Stomach (tissue), 9 donors: ENCODE results near the gene TMIGD1. TPM values are rescaled to one million over a fixed set of nuclear protein-coding genes. Genes with fewer than 3 reads are reported as not detected.

ENCODE experiments used
- DNase-seq, 2 donors: peaks; one replicate each; pipeline versions ENCODE4 v3.0.0 to v3.0.0-alpha.2; 2013 to 2019
- H3K27ac ChIP-seq, 5 donors: fragments of 200-600 bp in 4 of 5; sonication (generic) in 4 of 5; one replicate each; pipeline ENCODE4 v1.5.1; 2013 to 2019; ENCODE audit warnings: mild to moderate bottlenecking in 1 of 5, moderate library complexity in 1 of 5
- H3K27me3 ChIP-seq, 3 donors: fragments of 200-600 bp; sonication (generic); one replicate each; pipeline ENCODE4 v1.5.1; 2017 to 2019; ENCODE audit warnings: mixed run types in 1 of 3
- H3K36me3 ChIP-seq, 4 donors: fragments of 200-600 bp; sonication (generic); 1 replicate in 3 of 4; 2 replicates in 1 of 4; pipeline ENCODE4 v1.5.1; 2016 to 2019
- H3K4me1 ChIP-seq, 4 donors: fragments of 200-600 bp; sonication (generic); one replicate each; pipeline ENCODE4 v1.5.1; 2016 to 2019
- H3K4me3 ChIP-seq, 4 donors: fragments of 200-600 bp; sonication (generic) in 3 of 4; one replicate each; pipeline ENCODE4 v1.5.1; 2016 to 2019; ENCODE audit warnings: mild to moderate bottlenecking in 1 of 4
- H3K9me3 ChIP-seq, 4 donors: fragments of 200-600 bp; sonication (generic); one replicate each; pipeline ENCODE4 v1.5.1; 2016 to 2019
- CTCF ChIP-seq, 7 experiments: fragments of 450-650 bp in 4 of 7; fragments of 200-600 bp in 3 of 7; sonication (generic) in 3 of 7; IDR thresholded peaks; one replicate each; pipeline ENCODE4 v1.5.1; 2016 to 2019; ENCODE audit warnings: antibody characterized with exemption in 7 of 7, control low read depth in 2 of 7, mild to moderate bottlenecking in 1 of 7
- EP300 ChIP-seq: sonication (generic); formaldehyde crosslinking; IDR thresholded peaks from one replicate; pipeline ENCODE4 v1.6.1; 2017; ENCODE audit warnings: antibody characterized with exemption
- POLR2A ChIP-seq, 4 donors: fragments of 450-650 bp; IDR thresholded peaks; one replicate each; pipeline ENCODE4 v1.6.1; 2016; ENCODE audit warnings: antibody characterized with exemption in 4 of 4, control low read depth in 2 of 4, mild to moderate bottlenecking in 1 of 4, moderate library complexity in 1 of 4
- POLR2AphosphoS5 ChIP-seq, 3 donors: sonication (generic); formaldehyde crosslinking; IDR thresholded peaks; one replicate each; pipeline ENCODE4 v1.6.1; 2016; ENCODE audit warnings: antibody characterized with exemption in 3 of 3
- WGBS, 5 donors: extraction: QIAGEN DNeasy Blood & Tissue Kit in 3 of 5; methylation state at CpG; one replicate each; pipeline versions ENCODE4 v1.1.5 to v1.1.7; 2013 to 2018; 5-methylcytosine and 5-hydroxymethylcytosine counted together
- intact Hi-C: fragments of 100-400 bp; cut with DNase I; formaldehyde crosslinking; loops from one replicate; pipeline ENCODE4 v1.15.1; 2023; ENCODE audit warnings: low total_unique reads
- polyA plus RNA-seq, 3 donors: library from polyadenylated mRNA; stranded (reverse); fragments of 200-250 nt; gene quantifications; one replicate each; pipeline ENCODE4 v1.2.3, GENCODE V29; 2013
- total RNA-seq, 5 donors: library from RNA; depleted of rRNA; stranded (reverse); fragments of >200 nt; gene quantifications; one replicate each; pipeline versions ENCODE4 v1.1.0 to v1.2.3, GENCODE V29; 2014 to 2016
- donor health status: healthy with polysubstance abuse.
- donor health status: Bipolar disorder and iron deficiency.
- donor health status: healthy.

The TMIGD1 gene
- total and polyA plus RNA-seq, 8 donors, result 1.1 TPM; not detected in 7

GRCh38 chr17:30334421-30334820, 564 bp upstream of the TMIGD1 start:
- 89 to 91% (median 90%) methylated on average over 4 of the region's 4 CpGs for WGBS, 5 donors
- H3K27me3 ChIP-seq, result no peaks in the 10 kb centered on the region
- no peak for TF ChIP-seq CTCF (IDR thresholded peaks at IDR 0.05)
- no peak for TF ChIP-seq POLR2AphosphoS5 (IDR thresholded peaks at IDR 0.05)
- no peak for TF ChIP-seq EP300
- no peak for TF ChIP-seq POLR2A (IDR thresholded peaks at IDR 0.05)
- H3K9me3 ChIP-seq, result no peaks in the 10 kb centered on the region
- no peak overlapping the region for H3K27ac ChIP-seq
- no peaks in the 10 kb centered on the region for H3K36me3 ChIP-seq
- intact Hi-C loops, result no loop called here
- no peak overlapping the region for H3K4me3 ChIP-seq
- no peak for DNase-seq
- H3K4me1 ChIP-seq, result no peaks in the 10 kb centered on the region

GRCh38 chr17:30332057-30332542, 1.8 kb downstream of the TMIGD1 start:
- intact Hi-C loops, result no loop called here
- H3K27me3 ChIP-seq, result no peaks in the 10 kb centered on the region
- peak in 1 of 2 donors; percentile 14 for DNase-seq
- H3K9me3 ChIP-seq, result no peaks in the 10 kb centered on the region
- no peaks in the 10 kb centered on the region for H3K4me1 ChIP-seq
- no peak overlapping the region for H3K27ac ChIP-seq
- H3K36me3 ChIP-seq, result no peaks in the 10 kb centered on the region
- TF ChIP-seq POLR2A (IDR thresholded peaks at IDR 0.05) (no peak), EP300 (no peak), CTCF (IDR thresholded peaks at IDR 0.05) (no peak), POLR2AphosphoS5 (IDR thresholded peaks at IDR 0.05) (no peak)
- H3K4me3 ChIP-seq, result no peak overlapping the region
- WGBS, 5 donors, result 46 to 60% (median 52%) methylated on average over 4 of the region's 4 CpGs

- no peak for DNase-seq
- intact Hi-C loops, result no loop called here
- H3K9me3 ChIP-seq, result no peaks in the 10 kb centered on the region
- H3K4me1 ChIP-seq, result no peaks in the 10 kb centered on the region
- no peak for TF ChIP-seq POLR2AphosphoS5 (IDR thresholded peaks at IDR 0.05)
- no peak for TF ChIP-seq POLR2A (IDR thresholded peaks at IDR 0.05)
- TF ChIP-seq EP300, result no peak
- no peak for TF ChIP-seq CTCF (IDR thresholded peaks at IDR 0.05)
- no peaks in the 10 kb centered on the region for H3K27me3 ChIP-seq
- WGBS, 5 donors, result 4 to 23% (median 11%) methylated on average over 1 of the region's 1 CpG
- no peaks in the 10 kb centered on the region for H3K36me3 ChIP-seq
- H3K4me3 ChIP-seq, result no peak overlapping the region
- H3K27ac ChIP-seq, result no peak overlapping the region
Observed at GRCh38 chr17:30326809-30327208, 7.0 kb downstream of the TMIGD1 start.

GRCh38 chr17:30324723-30325122, 9.1 kb downstream of the TMIGD1 start:
- H3K4me1 ChIP-seq, result no peaks in the 10 kb centered on the region
- intact Hi-C loops, result no loop called here
- H3K36me3 ChIP-seq, result no peaks in the 10 kb centered on the region
- no peak for TF ChIP-seq POLR2A (IDR thresholded peaks at IDR 0.05)
- TF ChIP-seq EP300, result no peak
- TF ChIP-seq CTCF (IDR thresholded peaks at IDR 0.05), result no peak
- TF ChIP-seq POLR2AphosphoS5 (IDR thresholded peaks at IDR 0.05), result no peak
- H3K27me3 ChIP-seq, result no peaks in the 10 kb centered on the region
- WGBS, 5 donors, result 69 to 74% (median 72%) methylated on average over 7 of the region's 7 CpGs
- H3K9me3 ChIP-seq, result no peaks in the 10 kb centered on the region
- no peak overlapping the region for H3K4me3 ChIP-seq
- H3K27ac ChIP-seq, result no peak overlapping the region
- DNase-seq, result no peak
